Measurements from ENCODE around the gene IFT27. TPM values are rescaled to one million over a fixed set of nuclear protein-coding genes. Genes with fewer than 3 reads are reported as not detected.
"Not testable (repeated sequence)": the region's sequence is repeated elsewhere in the genome, so short reads cannot be mapped to it uniquely, and the experiment has no call there.

Gene IFT27
- total RNA-seq, 1 donor from 2014 or later = 13.7 TPM

DNA sequence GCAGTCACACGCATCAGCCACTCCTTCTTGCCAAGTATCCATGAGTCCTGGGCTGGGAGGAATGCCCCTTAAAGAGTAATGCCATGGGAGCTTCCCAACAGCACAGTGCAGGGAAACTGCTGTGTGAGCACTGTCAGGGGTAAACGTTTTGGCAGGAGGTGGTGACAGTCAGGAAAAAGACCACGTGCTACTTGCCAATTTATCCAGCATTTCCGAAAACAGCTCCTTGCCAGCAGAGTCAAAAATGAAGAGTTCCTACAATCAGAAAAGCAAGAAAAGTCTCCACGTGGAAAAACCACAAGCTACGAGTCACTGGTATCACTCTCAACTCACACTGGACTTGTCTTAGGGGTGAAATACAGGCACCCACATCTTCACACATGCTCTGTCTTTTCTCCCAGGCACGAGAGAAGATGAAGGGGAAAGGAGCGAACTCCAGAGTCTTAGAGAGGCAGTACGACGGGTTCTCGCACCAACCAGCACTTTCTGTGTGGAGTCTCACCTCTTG lies 9.9 kb downstream of the IFT27 start:
- no peak for DNase-seq (ENCODE audit: low read depth, low spot score)

DNA sequence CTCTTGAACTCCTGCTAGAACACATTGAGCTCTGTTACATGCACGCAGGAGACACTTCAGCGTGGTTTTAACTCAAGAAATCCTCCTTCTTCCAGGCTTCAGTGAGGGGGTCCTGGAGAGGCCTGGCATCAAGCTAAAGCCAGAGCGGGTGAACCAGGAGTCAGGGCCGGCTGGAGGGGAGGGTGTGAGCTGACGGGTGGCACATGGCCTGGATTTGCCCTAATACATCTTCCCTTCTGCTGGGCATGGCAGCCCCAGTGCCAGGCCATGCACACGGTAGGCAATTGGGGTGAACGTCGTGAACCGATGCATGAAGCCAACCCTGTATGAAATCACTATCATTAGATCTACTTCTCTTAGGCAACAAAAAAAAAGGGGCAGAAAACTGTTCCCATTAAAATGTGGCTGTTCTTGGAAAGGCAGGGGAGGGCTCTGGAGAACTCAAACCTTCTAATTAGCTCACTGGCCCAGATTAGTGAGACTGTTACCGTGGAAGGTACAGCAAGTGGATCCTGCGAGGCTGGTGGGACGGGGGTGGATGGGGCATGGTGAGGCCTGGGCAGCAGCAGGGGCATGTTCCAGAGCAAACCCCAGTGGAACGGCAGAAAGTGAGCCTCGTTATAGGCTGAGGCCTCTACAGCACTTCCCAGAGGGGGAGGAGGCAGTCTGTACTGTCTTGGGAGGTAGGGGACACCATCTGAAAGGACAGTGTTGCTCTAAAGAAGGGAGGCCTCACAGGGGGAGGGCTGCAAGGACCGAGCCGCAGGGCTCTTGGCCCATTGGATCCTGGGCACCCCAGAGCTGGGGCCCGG lies 10.6 kb downstream of the IFT27 start:
- no peak for DNase-seq (ENCODE audit: low read depth, low spot score)

DNA sequence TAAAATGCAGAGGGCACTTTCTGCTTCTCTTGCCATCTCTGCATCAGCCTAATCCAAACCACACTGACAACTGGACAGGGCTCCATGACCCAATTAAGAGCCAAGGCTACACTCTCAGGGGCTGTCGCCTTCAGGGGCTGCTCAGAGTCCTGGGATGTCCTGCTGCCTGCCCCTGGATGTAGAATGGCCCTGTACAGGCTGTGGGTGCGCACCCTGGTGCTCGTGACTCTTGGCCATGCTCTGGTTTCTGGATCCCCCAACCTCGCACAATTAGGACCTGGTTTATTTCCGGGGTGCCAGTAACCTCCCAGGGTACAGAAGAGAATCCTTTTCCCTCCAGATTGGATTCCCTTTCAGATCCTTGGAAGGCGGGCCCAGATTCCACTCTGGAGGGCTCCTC lies 11.3 kb downstream of the IFT27 start:
- DNase-seq (ENCODE audit: low read depth, low spot score) = no peak

DNA sequence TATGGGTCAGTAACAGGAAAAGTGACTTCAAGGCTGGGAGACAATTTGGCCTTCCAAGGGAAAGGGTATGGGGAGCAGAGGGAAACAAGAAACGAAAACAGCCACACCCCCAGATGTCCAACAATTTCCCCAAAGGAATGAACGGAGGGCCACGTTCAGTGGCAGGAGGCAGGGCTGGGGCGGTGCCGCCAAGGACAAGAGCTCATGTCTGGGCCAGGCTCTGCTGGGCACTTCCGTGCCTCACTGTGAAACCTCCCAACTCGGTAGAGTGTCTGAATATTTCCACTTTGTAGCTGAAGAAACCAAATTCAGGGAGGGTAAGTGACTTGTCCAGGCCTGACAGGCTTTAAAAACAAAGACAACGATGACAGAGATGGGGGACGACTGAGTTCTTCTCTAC lies 11.9 kb downstream of the IFT27 start:
- DNase-seq (ENCODE audit: low read depth, low spot score) = no peak

DNA sequence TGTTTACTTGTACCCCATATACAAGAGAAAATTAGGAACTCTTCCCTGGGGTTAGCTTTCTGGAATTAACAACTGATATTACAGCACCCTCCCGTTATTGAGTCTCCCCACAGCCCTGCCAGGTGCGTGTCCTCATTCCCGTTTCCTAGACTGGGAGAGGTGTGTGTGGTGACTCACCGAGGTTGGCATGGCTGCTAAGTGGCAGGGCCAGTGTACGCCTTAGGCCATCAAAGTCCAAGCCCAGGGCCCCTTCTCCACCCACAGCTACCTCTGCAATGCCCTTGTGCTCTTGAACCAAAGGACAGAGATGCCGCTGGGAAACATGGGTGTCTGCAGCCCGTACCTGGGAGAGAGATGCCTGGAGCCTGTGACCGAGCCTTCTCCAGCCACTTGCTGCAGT lies 12.3 kb downstream of the IFT27 start:
- DNase-seq (ENCODE audit: low read depth, low spot score) = no peak

DNA sequence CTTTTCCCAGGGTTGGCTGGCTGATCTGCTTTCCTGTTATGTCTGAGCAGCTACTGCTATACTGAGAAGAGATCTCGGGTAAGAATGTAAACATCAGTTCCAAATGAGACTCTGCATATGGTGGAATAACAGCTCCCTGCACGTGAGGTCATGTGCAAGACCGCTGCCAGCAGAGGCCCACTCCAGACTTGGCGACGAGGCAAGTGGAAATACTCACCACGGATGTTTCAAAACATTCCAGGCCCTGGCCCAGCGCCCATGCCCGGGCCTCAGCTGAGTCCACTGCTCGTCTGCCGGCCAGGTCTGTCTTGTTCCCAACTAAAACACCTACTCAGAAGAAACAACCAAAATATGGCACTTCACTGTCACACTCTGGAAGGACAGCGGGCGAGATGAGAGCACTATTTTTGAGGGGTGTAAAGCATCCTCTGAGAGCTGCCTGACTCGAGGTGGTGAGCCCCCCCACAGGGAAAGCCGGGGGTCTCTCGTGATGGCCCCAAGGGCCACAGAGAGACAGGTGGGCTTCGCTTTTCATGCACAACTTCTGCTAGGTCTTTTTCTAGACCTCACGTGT lies 13.1 kb downstream of the IFT27 start:
- DNase-seq (ENCODE audit: low read depth, low spot score) = no peak

DNA sequence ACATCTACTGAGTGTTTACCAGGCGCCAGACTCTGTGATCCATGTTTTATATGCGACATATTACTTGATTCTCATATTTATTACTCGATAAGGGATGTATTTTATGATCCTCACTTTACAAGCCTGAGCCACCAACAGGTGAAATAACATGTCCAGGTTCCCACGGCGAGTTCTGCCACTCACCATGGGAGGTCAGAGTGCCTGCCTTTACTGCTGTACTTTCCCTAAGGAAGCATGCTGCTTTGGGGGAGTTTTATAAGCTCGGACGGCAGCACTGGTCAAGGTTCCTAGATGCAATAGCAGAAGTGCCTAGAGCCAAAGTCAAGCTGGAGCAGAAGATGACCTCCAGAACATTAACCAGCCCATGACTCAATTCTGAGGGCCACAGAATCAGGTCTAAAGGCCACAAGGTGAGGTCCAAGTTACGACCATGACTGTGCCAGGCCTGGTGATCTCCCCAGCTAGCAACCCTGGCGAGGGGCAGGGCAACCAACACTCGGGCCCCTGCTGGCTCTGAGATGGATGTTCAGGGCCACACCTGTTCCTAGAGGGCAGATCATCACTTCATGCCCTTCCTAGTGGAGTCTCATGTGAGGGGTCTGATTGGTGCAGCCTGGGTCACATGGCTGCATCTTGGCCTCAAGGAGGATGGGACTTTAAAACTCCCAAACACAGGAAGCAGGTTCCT lies 14.2 kb downstream of the IFT27 start:
- DNase-seq (ENCODE audit: low read depth, low spot score) = no peak

DNA sequence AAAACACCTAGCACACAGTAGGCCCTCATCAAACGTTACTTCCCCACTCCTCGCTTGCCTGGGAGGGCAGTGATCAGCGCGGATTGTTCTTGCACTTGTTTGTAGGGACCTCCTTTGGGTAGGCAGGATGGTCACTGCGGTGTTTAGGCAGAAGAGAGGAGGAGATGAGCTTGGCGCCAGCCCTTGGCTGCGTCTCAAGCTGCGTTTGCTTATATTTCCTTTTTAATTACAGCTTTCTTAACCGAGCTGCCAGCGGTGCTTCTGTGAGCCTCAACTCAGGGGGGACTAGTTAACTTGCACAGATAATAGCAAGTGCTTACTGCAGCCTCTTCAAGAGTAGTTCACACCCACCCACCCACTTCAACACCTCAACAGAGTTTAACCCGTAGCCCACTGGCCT lies 15.1 kb downstream of the IFT27 start:
- no peak for DNase-seq (ENCODE audit: low read depth, low spot score)

DNA sequence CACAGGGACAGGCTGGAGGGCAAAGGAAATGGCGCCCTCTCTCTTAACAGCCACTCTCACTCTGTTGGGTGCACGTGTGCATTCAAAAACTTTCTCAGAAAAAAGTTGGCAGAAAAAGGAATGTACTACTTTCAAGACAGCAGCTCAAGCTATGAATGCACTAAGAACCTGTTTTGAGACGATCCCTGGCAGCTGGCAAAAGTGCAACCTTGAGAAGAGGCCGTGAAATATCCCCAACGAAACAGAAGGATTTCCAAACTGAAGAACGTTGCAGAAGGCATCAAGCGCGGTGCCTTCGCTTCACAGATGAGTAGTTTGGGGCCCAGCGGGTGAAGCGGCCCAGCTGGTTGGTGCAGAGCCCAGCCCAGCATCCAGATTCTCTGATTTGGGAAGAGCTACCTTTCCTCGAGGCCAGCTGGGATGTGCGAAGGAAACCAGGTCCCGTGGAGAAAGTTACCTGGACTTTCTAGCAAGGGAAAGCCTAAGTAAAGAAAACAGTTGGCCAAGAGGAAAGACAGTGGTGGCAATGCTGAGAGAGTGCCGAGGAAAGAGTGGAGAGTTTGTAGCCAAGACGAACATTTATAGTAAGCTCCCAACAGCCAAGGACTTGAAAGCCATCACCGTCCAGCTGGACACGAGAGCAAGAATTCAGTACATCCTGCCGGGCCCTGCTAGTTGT lies 16.3 kb downstream of the IFT27 start:
- no peak for DNase-seq (ENCODE audit: low read depth, low spot score)

DNA sequence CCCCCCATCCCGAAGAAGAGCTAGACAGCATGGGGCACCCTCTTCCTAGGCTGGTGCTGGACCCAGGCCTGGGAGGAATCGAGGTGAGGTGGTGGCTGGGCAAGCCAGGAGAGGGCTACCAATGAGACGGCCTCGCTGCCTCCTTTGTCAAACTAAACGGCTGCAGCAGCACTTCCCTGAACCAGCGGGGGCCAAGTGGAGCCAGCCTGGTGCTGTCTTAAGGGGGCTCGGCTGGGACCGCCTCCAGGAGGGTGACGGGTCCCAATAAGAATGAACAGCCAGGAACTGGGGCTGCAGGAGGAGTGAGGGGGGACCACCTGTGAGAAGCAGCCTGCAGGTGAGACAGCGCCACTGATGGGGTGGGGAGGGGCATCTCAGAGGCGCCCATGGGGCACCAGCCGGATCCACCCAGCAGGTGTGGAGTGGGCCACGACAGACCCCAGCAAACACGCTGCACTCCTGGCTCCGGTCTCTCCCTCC lies 17.1 kb downstream of the IFT27 start:
- no peak for DNase-seq (ENCODE audit: low read depth, low spot score)

DNA sequence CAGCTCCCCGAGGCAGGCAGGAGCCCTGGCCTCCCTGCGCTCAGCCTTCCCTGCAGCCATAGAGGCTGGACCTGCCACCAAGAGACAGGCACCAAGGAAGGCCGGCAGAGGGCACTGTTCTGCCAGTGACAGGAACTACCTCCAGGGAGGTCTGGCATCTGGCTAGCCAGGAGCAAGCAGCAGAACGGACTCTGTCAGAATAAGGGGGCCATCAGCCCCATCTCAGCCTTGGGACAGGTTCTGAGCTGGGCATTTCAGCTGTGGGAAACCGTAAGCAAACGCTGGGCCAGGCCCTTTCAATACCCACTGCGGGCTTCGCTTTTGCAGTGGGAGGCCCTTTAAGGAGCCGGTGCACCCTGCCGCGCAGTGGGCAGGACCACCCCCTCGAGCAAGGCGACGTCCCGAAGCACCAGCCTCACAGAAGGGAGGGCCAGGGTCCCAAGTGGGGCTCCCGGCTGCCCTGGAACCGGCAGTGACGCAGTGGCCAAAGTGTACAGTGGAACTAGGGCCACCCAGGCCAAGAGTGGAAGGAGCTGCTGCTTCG lies 18.2 kb downstream of the IFT27 start:
- peak; percentile 44 for DNase-seq (ENCODE audit: low read depth, low spot score)

DNA sequence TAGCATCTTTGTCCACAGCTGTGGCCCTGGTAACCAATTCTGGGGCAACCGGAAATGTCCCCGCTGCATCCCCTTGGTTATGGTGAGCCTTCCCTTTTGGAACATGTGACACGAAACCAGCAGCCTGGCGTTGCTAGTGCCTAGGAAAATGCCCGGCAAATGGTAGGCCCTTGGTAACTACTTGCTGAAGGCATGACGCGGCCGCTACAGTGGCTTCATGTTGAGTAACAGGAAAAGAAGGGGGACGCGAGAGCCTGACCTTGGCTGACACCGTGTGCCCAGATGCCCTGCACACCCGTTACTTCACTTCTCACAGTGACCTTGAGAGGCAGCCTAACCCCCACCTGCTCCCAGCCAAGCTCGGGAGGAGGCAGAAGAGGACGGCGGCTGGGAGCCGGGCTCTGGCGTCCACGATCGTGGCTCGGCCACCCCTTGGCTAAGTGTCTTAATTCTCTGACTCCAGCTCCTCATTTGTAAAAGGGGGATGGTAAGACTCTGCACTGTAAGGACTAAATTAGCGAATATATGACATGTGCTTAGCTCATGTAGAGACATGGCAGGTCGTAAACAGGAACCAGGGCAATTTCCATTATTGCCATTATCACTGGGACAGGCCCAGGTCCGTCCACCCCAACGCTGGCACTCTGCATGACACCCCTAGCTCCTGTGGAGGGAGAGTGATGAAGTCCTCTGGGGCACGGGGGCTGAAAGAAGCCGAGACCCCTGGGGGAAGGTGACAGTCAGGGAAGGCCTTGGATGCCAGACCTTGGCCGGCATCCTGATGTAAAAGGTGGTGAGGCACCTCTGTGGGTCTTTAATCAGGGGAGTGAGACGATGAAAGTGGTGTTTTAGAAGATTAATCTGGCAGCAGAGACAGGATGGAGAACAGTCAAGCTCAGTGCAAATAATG lies 18.9 kb downstream of the IFT27 start:
- DNase-seq (ENCODE audit: low read depth, low spot score) = no peak

DNA sequence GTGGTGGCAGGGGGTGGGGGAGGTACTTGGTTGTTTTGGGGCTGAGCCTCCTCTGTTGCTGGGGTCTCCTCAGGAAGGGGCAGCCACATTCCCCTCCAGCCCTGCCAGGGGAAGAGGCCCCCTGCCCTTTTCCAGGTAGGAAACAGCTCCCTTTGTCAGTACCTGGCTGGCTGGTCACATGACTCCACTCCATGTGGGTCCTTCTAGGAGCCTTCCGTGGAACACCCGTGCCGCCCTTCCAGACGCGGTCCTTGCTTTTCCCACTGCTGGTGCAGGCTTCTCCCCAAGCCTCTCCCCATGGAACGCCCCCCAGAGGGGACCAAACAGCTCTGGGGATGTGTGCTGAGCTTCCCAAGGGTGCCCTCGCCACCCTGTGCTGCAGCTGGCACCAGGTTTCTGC lies 19.9 kb downstream of the IFT27 start:
- DNase-seq (ENCODE audit: low read depth, low spot score) = no peak

DNA sequence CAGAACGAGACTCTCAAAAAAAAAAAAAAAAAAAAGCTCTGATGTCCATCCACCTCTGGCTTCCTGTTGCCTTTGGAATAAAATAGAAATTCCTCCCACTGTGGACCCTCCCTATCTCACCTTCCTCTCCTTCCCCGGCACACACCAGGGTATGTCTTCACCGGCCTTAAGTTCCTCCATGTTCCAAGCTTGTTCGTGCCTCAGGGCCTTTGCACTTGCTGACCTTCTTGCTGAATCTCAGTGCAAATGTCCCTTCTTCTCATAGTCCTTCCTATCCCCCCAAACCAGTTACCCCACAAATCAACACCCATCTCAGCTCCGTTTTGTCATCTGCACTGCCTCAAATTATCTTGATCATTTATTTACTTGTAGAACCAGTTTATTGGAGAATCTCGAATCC lies 20.6 kb downstream of the IFT27 start:
- no peak for DNase-seq (ENCODE audit: low read depth, low spot score)

DNA sequence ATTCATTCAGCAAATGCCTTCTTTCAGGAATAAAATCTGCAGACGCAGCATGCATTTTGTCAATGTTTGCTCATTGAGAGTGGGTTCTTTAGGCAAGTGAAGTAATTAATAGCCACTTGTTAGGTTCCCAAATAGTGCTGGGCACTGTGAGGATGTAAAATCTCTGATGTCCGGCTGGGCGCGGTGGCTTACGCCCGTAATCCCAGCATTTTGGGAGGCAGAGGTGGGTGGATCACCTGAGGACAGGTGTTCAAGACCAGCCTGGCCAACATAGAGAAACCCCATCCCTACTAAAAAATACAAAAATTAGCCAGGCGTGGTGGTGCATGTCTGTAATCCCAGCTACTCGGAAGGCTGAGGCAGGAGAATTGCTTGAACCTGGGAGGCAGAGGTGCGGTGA lies 21.0 kb downstream of the IFT27 start:
- DNase-seq (ENCODE audit: low read depth, low spot score) = not testable (repeated sequence)

DNA sequence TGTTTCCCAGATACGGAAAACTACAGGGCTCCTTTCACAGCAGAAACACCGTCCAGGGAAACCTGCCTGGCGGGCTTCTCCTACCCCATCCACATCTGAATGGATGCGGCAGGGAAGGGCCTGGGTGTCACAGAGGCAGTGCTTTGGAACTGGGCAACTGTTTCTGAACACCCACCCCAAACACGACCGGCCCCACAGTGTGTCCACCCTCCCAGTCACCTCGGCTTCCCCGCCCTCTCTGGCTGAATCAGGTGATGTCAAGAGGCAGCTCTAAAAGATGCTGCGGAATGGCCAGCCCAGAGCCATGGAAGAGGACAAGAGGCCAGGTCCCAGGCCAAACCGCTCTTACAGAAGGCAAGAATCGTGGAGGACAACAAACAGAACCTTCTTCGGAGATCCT lies 22.0 kb downstream of the IFT27 start:
- DNase-seq (ENCODE audit: low read depth, low spot score) = no peak

DNA sequence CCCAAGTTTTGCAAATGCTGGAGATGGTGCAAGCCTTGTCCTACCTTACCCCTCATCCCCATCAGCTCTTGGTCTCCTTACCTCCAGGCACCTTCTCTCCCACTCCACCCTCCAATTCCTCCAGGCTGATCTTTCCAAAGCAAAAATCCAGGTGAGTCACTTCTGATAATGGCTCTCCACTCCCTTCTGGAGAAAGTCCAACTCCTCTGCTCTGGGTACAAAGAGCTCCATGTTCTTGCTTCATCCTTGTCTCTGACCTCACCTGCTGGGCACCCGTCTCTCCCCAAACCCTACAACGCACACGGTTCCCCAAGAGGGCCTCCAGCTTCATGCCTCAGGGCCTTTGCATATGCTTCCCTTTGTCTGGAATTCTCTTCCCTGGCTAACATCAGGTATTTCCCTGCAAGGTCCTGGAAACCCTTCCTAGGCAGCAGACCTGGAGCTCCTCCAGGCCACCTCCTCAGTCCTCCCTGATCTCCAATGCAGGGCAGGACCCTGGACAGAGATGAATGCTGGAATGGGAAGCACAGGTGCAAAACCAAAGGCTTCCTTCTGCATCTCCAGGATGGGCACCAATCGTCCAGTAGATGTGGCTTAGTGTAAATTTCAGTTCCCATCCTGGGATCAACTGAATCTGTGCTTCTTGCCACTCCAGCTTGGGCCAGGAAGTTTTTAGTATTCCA lies 22.7 kb downstream of the IFT27 start:
- DNase-seq (ENCODE audit: low read depth, low spot score) = no peak

DNA sequence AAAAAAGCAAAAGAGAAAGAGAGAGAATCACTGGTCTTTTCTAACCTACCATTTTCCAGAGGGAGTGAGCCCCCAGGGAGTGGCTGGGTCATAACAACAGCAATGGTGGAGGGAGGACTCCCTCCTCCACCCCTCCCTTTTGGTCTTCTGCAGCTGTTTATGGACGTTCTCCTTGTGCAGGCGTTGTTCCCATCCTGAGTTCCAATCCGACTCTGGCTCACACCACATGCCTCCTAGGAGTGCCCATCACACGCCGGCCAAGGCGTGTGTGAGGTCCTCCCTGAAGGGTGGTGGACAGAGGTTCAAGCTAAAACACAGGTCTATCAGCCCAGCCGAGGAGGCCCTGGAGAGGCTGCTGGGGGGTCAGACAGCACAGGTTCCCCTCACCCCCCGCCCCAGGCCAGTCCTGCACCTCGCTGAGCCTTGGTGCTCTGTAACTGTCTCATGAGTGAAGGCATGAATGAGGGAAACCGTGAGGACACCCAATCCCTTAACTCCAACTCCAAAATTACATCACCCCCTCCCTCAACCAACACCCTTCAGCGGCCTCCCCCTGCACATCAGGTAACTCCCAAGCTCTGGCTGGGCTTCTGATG lies 29.4 kb downstream of the IFT27 start:
- DNase-seq (ENCODE audit: low read depth, low spot score) = no peak

DNA sequence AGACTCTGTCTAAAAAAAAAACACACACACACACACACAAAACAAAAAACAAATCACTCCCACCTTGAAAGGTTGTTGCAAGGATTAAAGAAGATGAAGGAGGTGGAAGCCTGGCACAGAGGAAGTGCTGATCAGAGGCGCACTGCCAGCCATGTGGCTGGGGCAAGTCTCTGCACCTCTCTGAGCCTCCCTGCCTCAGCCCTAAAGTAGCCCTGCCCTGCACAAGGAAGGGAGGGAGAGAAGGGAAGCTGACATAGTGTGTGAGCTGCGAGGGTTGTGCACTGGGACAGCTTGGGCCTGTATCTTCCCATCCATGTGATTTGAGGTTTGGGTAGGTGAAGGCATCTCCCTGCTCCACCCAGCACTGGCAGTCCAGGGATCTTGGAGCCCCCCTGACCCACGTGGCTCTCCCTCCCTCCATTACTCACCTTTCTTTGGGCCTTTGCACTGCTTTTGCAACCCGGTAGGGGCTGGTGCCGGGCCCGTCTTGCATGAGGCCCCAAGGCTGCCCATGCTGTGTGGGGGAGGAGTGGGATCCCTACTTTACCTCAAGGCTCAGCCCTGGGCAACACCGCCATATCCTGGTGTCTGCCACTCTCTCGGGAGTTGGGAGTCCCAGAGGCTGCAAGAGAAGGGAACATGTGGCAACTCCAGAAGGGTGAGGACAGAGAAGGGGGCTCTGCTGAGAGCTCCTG lies 30.5 kb downstream of the IFT27 start:
- no peak for DNase-seq (ENCODE audit: low read depth, low spot score)

Data from pulmonary artery endothelial cell (primary cell).